ENCODE results near the gene TREML4.
"Not testable (repeated sequence)": the region's sequence is repeated elsewhere in the genome, so short reads cannot be mapped to it uniquely, and the experiment has no call there.

TREML4 gene

GRCh38 chr6:41201764-41202173 is 26.4 kb upstream of the TREML4 start:
- no peak overlapping the region for H3K4me3 ChIP-seq (ENCODE audit: low read depth, low read length)

DNA sequence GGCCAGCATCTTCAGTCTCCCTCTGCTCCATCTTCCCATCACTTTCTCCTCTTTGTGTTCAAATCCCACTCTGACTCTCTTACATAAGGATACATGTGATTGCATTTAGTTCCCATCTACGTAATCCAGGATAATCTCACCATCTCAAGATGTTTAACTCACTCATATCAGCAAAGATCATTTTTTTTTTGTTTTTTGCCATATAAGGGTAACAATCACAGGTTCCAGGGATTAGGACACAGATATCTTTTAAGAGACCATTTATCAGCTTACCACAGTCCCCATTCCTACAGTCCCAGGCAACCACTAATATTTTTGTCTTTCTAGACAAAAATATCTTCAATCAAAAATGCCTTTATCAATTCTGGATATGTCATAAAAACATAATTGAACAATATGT is 24.0 kb upstream of the TREML4 start:
- H3K4me3 ChIP-seq (ENCODE audit: low read depth, low read length), result no peak overlapping the region

DNA sequence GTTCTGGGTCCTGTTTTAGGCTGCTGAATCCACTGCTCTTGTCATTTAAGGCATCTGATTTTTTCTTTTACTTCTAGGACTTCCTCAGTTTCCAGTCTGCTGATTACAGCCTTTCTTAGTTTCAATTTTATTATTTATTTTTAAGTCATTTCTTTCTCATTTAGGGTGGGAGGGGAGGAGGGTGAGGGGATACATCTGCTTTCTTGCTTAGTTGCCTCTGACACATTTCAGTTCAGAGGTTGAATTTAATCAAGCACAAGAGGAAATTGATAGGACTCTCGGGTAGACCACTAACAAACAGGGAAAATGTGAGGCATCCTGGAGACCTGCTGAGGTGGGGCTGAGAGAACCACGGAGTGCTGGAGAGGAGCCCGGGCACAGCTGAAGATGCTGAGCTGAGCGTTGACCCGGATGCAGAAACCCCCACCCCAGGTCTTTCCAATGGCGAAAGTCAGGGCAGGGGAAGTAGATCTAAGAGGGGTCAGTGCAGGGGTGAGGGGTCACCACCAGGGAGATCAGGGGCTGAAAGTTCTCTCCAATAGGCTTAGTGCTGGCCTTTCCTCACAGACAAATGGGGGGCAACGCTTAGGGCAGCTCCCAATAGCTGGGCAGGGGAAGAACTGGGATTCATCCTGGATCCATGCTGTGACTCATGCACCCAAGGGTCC is 19.6 kb upstream of the TREML4 start:
- H3K4me3 ChIP-seq (ENCODE audit: low read depth, low read length), result no peak overlapping the region

DNA sequence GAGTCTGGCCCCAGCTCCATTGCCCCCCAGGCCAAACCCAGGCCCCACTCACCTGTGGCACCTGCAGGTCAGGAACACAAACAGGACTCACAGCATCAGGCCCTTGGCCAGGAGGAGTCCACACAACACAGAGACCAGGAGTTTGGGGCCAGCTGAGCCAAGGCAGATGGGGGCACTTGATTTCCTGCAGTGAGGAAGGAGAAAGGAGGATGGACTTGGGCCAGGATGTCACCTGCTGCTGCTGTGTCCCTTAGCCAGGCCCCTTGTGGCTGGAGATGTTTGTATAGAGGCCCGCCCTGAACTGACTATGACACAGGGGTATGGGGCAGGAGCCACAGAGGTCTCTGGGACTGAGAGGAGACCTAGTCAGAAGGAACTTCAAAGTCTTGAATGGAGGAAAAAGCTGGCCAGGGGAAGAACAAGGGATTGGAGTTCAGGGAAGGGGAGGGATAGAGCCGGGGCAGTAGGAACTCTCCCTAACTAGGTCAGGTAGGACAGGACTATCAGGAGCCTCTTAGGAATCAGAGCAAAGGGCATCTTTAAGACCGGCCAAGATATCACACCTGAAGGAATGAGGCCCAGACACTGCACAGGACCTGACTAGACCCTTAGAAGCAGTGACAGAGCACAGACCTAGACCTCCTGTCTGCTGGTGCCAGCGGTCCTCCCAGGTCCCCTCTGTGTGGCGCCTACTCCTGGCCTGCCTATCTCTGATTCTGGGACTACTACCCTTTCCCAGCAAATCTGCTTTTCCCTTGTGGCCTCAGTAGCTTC is 18.4 kb upstream of the TREML4 start:
- H3K4me3 ChIP-seq (ENCODE audit: low read depth, low read length), result no peak overlapping the region

DNA sequence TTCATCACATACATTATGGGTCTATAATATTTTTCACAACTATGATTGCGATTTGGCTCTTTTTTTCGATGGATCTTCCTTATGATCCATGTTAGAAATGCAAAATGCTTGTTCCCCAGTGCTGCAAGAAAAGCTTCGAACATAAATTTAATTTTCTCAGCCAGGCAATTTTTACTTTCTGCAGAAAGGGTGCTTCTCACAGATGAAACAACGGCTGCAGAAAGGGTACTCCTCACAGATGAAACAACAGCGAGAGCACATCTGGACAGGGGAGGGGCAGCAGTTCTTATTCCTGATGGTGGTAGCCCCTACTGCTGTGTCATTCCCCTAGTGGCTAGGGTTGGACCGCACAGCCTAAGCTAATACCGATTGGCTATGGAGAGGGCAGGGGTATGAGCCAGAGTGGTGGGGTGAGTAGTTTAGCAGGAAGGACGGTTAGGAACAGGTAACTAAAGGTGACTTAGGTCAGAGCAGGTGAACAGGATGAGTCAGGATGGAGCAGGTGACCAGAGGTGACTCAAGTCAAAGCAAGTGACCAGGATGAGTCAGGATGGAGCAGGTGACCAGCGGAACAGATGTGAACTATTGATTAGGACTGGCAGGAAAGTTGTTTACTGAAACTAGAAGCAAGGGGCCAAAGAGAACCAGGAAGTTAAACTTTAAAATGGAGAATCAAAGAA is 13.4 kb upstream of the TREML4 start:
- H3K4me3 ChIP-seq (ENCODE audit: low read depth, low read length), result no peak overlapping the region

GRCh38 chr6:41215777-41216176 is 12.4 kb upstream of the TREML4 start:
- no peak overlapping the region for H3K4me3 ChIP-seq (ENCODE audit: low read depth, low read length)

DNA sequence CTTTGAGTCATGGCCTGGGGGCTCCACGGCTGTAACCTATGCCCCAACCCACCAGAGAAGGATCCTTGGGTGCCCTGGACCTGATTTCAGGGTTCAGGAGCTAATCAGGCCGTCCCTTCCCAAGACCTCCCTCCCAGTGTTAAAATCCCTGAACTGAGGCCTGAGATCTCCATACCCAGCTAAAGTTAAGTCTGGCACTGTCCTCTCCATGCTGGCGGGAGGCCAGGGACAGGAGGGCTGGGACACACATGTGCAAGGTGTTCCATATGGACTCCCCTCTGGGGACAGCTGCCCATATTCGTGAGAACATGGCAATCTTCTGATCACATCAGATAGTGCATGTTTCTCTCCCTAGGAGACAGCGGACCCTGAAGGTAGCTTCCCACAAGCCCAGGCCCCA is 11.5 kb upstream of the TREML4 start:
- H3K4me3 ChIP-seq (ENCODE audit: low read depth, low read length), result no peak overlapping the region

GRCh38 chr6:41222045-41222444 is 6.1 kb upstream of the TREML4 start:
- no peak overlapping the region for H3K4me3 ChIP-seq (ENCODE audit: low read depth, low read length)

DNA sequence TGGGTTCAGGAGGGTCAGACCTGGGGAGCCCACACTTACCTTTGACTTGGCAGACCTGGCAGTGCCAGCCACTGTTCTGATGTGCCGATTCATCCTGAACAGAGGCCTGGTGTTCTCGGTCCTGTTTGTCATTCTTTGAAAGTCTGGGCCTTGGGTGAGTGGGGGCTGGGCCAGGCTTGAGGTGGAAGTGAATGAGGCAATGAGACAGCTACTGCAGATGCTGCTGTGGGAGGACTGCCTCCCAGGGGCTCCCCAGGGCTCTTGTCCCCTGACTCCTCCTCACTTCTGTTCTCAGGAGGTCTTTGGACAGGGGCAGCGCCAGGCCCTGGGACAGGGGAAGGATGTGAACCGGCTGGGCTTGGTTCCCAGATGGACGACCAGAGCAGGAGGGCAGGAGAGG is 5.6 kb upstream of the TREML4 start:
- no peak overlapping the region for H3K4me3 ChIP-seq (ENCODE audit: low read depth, low read length)

DNA sequence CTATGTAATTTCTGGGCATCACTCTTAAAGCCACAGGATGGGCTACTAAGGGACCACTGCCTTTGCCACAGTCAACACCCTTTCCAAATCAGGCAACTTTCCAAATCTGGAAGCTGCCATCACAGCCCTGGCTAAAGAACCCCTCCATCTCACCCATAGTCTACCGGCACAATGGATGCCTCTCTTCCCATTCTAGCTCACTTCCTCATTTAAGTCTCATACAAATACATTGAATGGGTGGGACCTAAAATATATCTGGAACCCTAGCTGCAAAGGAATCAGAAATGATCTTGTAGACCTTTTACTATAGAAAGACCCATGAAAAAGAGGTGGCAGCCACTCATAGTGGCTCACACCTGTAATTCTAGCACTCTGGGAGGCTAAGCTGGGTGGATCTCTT is 3.3 kb upstream of the TREML4 start:
- no peak overlapping the region for H3K4me3 ChIP-seq (ENCODE audit: low read depth, low read length)

DNA sequence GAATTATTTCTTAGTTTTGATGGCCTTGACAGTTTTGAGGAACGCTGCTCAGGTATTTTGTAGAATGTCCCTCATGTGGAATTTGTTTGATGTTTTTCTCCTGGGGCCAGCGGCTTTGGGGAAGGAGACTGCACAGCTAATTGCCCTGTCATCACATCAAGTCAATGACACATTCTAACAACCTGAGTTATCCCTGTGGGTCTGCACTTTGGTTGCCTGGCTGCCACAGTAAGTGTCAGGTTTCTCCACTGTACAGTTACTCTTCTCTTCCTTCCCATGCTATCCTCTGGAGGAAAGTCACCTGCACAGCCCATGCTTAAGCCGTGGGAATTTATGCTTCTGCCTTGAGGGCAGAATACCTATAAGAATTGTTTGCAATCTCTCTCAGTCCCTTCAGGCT is 1.4 kb upstream of the TREML4 start:
- no peak overlapping the region for H3K4me3 ChIP-seq (ENCODE audit: low read depth, low read length)

- no peak overlapping the region for H3K4me3 ChIP-seq (ENCODE audit: low read depth, low read length)
Measured at GRCh38 chr6:41228616-41229015, 467 bp downstream of the TREML4 start.

DNA sequence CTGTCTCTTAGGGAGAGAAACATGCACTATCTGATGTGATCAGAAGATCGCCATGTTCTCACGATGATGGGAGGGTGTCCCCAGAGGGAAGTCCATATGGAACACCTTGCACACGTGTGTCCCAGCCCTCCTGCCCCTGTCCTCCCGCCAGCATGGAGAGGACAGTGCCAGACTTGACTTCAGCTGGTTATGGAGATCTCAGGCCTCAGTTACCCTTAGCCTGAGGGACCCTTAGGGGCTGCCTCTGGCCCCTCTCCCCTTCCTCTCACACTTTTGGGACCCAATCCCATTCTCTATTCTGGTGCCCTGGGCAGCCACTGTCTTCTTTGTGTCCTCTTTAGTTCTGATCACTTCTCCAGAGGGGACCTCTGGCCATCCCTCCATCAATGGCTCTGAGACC is 1.6 kb downstream of the TREML4 start:
- H3K4me3 ChIP-seq (ENCODE audit: low read depth, low read length), result no peak overlapping the region

GRCh38 chr6:41231246-41231645 is 3.1 kb downstream of the TREML4 start:
- H3K4me3 ChIP-seq (ENCODE audit: low read depth, low read length), result no peak overlapping the region

DNA sequence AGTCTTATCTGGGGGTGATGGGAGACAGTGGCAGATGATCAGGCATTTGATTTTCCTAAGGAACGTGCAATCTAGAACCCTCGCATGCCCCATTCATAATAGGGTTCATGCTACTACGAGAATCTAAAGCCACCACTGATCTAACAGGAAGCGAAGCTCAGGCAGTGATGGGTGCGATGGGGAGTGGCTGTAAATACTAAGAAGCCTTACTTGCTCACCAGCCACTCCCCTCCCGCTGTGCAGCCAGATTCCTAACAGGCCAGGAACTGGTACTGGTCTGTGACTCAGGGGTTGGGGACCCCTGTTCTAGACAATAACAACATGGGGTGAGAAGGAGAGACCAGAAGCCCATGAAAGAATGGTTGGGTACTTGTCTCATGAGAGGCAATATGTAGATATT is 4.5 kb downstream of the TREML4 start:
- H3K4me3 ChIP-seq (ENCODE audit: low read depth, low read length), result no peak overlapping the region

- no peak overlapping the region for H3K4me3 ChIP-seq (ENCODE audit: low read depth, low read length)
Measured at GRCh38 chr6:41236276-41236675, 8.1 kb downstream of the TREML4 start.

DNA sequence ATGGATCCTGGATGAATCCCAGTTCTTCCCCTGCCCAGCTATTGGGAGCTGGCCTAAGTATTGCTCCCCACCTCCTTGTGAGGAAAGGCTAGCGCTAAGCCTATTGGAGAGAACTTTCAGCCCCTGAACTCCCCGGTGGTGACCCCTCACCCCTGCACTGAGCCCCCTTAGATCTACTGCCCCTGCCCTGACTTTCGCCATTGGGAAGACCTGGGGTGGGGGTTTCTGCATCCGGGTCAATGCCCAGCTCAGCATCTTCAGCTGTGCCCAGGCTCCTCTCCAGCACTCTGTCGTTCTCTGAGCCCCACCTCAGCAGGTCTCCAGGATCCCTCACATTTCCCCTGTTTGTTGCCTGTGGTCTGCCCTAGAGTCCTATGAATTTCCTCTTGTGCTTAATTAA is 9.0 kb downstream of the TREML4 start:
- H3K4me3 ChIP-seq (ENCODE audit: low read depth, low read length), result no peak overlapping the region

GRCh38 chr6:41239467-41240159 is 11.5 kb downstream of the TREML4 start:
- peak overlapping the region; percentile 51 for H3K4me3 ChIP-seq (ENCODE audit: low read depth, low read length)

GRCh38 chr6:41246529-41246928 is 18.4 kb downstream of the TREML4 start:
- H3K4me3 ChIP-seq (ENCODE audit: low read depth, low read length), result not testable (repeated sequence)

DNA sequence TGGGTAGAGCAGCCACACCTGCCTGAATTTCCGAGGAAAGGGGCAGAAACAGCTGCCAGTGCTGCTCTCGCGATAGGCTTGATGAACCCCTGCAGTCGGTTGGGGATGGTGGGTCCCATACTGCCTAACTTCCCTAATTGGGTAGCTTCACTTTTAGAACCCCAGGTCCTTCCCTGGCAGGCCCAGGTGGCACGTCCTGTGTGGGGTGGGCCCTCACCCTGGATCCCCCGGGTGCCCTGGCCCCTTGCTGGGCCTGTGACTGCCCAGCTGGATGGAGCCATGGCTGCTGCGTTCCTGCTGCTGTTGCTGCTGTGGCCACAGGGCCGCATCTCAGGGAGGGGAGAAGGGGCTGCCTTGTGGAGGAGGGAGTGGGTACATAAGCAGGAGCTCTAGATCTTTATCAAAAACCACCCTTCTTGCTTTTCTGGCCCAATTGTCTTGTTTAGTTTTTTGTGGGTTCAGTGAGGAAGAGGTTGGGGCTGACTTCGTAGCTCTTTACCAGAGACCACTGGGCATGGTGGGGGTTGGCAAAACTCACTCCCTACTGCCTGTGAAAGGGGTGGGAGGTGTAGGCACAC is 19.2 kb downstream of the TREML4 start:
- no peak overlapping the region for H3K4me3 ChIP-seq (ENCODE audit: low read depth, low read length)

Data from iPS-11a (cell line).